GM18951 (cell line): Measurements from ENCODE around the gene DIDO1.

Source experiments
- POLR2A ChIP-seq: IDR thresholded peaks from 4 replicates; pipeline ENCODE4 v1.6.1; 2011; ENCODE audit warnings: mild to moderate bottlenecking; ENCODE audit not compliant: insufficient read length, insufficient read depth; ENCODE audit errors: extremely low read depth
- in situ Hi-C: fragments of 300-500 bp; cut with MboI; formaldehyde crosslinking; loops from one replicate; pipeline ENCODE4 v1.12.0; 2022; ENCODE audit warnings: low sequenced_read_pairs, mixed read lengths, inconsistent platforms; ENCODE audit not compliant: unreplicated experiment

Gene DIDO1

DNA sequence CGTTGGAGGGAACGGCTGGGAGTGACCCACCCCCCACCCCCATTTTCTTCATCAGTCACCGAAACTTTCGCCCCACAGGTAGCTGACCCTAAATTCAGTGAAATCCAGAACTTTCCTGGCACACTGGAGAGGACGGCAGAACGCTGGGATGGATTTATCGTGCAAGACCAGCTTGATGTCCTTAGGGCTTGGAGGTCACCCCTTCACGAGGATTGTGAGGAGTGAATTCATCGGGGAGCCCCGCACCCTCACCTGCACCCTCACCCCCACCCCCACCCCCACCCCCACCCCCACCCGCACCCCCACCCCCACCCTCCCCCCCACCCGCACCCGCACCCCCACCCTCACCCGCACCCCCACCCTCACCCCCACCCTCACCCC, 51.4 kb downstream of the DIDO1 start:
- in situ Hi-C loops: loop anchor here (5.0 kb wide), 1 partner anchor 32 kb away; no protein-coding TSS in a partner anchor
- no peak for TF ChIP-seq POLR2A

GRCh38 chr20:62873681-62874031, 52.6 kb downstream of the DIDO1 start:
- in situ Hi-C loops: loop anchor here (5.0 kb wide), 1 partner anchor 34 kb away; no protein-coding TSS in a partner anchor

GRCh38 chr20:62873280-62873679, 53.0 kb downstream of the DIDO1 start:
- in situ Hi-C loops: loop anchor here (5.0 kb wide), 1 partner anchor 34 kb away; no protein-coding TSS in a partner anchor
- TF ChIP-seq POLR2A: no peak

GRCh38 chr20:62872862-62873261, 53.4 kb downstream of the DIDO1 start:
- in situ Hi-C loops: loop anchor here (5.0 kb wide), 1 partner anchor 34 kb away; no protein-coding TSS in a partner anchor
- TF ChIP-seq POLR2A: no peak

DNA sequence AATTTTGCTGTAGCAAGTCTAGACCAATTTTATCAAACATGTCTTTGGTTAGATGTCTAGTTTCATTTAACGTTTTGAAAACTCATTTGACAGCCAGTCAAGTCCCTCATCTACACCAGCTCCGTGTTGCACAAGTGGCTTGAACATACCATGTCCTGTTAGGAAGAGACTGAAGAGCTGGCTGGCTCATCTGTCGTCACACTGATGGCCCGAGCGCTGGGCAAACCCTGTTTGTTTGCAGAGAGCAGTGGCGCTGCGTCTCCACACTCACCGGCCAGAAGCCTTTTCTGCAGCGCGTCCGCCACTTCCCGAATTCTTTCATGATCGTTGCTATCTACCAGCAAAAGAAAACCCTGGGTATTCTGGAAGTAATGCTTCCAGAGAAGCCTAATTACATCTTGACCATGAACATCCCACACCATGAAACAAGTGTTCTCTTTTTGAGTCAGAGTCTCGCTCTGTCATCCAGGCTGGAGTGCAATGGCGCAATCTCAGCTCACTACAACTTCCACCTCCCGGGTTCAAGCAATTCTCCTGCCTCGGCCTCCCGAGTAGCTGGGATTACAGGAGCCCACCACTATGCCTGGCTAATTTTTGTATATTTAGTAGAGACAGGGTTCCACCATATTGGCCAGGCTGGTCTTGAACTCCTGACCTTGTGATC, 54.0 kb downstream of the DIDO1 start:
- no peak for TF ChIP-seq POLR2A
- in situ Hi-C loops: loop anchor here (5.0 kb wide), 1 partner anchor 35 kb away; no protein-coding TSS in a partner anchor

DNA sequence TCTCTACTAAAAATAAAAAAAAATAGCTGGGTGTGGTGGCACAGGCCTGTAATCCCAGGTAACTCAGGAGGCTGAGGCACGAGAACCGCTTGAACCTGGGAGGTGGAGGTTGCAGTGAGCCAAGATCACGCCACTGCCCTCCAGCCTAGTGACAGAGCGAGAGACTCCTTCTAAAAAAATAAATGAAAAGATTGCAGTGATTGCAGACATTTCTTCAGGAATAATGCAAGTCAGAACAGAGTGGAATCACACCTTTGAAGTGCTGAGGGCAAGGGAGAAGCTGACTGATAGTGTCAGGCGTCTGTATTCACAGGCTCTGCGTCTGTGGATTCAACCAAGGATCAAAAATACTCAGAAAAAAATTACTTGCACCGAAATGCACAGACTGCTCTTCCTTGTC, 62.1 kb downstream of the DIDO1 start:
- in situ Hi-C loops: no loop called here
- TF ChIP-seq POLR2A: no peak

DNA sequence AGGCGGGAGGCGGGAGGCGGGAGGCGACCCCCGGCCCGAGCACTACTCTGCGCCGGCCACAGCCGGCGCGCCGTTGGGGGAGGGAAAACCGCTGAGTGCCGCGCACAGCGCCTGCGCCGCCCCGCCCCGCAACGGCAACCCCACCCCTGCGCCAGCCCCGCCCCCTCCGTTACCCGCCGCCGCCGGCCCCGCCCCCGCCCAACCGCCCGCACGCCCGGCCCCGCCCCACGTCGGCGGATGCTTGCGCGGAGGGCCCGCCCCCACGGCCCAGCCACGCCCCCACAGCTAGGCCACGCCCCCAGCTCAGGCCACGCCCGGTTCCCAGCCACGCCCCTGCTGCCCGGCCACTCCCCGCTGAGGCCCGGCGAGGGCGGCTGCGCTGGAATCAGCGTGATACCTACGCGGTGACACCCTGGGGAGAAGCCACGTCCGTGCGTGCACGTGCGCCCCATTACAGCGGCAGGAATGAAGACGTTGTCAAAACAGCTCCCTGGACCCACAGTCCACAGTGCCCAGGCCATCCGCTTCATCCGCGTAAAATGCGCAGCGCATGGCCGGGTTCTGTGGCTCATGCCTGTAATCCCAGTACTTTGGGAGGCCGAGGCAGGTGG, 64.5 kb downstream of the DIDO1 start, which contains the start of gene TCFL5:
Gene TCFL5, minus strand, starts transcription at position 97 of the 611 bp plus-strand sequence. CDS start 152 bp downstream, outside the sequence.
- in situ Hi-C loops: no loop called here
- TF ChIP-seq POLR2A: peak; percentile 48

DNA sequence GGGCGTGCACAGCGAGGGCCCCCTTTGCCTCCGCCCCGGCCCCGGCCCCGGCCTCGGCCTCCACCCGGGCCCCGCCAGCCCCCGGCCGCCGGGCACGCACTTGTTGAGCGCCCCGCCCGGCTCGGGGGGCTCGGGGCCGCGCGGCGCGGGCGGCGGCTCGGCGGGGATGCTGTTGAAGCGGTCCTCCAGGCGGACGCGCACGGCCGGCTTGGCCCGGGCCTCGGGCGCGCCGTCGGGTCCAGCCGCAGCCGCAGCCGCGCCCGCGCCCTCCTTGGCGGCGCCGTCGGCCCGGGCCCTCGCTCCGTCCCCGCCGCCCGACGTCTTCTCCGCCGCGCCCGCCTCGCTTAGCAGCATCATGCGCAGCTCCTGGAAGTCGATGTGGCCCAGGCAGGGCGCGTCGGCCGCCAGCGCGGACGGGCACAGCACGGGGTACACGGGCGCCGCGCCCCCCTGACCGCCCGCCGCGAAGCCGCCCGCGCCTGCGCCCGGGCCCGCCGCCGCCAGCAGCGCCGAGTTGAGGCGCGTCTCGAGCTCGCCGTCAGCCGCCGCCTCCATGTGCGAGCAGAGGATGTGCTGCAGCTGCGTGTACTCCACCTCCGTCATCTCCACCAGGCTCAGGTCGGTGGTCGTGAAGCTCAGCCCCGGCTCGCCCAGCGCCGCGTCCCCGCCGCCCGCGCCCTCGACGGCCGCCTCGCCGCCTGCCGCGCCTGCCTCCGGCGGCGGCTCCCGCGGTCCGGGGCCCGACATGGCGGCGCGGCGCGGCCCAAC, 65.2 kb downstream of the DIDO1 start:
- in situ Hi-C loops: no loop called here
- TF ChIP-seq POLR2A: peak; percentile 8

GRCh38 chr20:62860391-62860923, 65.8 kb downstream of the DIDO1 start:
- TF ChIP-seq POLR2A: no peak
- in situ Hi-C loops: no loop called here

DNA sequence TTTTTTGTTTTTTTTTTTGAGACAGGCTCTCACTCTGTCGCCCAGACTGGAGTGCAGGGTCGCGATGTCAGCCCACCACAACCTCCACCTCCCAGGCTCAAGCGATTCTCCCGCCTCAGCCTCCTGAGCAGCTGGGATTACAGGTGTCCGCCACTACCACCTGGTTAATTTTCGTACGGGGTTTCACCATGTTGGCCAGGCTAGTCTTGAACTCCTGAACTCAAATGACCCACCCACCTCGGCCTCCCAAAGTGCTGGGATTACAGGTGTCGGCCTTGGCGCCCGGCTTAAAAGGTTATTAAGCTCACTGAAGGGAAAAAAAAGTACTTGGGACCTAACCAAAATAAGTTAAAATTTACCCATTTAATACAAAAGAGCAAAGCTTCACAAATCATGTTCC, 66.6 kb downstream of the DIDO1 start:
- in situ Hi-C loops: no loop called here
- no peak for TF ChIP-seq POLR2A

GRCh38 chr20:62858058-62858830, 68.1 kb downstream of the DIDO1 start:
- in situ Hi-C loops: no loop called here
- TF ChIP-seq POLR2A: no peak

DNA sequence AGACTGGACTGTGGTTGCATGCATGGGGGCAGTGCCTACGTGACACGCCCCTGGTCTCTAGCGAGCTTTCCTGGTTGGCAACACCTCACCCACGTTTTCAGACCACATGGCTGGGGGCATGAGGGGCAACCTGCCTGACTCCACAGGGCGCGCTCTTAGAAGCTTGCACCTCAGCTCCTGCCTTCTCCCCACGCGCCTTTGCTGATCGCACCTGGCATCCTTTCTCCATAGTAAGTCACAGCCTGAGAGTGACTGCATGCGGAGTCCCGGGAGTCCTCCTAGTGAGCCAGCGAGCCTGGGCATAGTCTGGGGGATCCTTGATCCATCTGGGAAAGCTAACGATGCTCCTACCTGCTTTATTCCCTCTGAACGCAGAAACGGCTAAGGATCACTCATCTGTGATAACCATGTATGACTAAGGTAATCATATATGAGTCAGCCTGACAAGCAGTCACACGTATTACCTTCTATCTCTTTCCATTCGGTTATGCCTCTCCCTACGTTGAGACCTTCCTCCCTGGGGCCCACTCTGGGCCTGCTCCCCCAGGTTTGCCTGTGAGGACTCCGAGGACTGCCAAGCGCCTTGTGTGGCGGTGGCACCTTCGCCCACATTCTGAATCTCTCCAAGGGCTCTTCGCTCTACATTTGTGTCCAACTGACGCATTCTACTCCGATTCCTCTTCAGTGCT, 69.2 kb downstream of the DIDO1 start:
- no peak for TF ChIP-seq POLR2A
- in situ Hi-C loops: no loop called here
